ENCODE measurements around the gene ZKSCAN3.

The ZKSCAN3 gene

DNA sequence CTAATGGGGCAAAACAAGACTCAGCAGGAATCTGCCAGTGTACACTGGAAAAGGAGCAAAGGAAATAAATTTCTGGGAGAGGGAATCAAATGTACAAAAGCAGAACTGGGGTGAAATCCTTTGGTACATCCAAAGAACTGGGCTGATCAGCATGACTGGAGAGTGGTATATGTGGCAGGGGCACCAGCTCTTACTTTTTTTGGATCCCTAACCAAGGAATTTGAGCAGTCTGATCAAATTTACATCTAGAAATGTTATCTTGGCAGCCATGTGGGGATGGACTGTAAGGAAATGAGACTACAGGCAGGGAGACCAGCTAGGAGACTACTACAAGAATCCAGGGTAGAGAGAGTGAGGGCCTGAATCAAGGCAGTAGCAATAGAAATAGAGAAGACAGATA lies 12.6 kb upstream of the ZKSCAN3 start:
- Histone ChIP-seq H3K4me3 (replicated peaks; ENCODE audit: insufficient read depth, low read length) (no peak overlapping the region), H3K27me3 (ENCODE audit: insufficient read depth, poor library complexity, severe bottlenecking) (no peaks in the 10 kb centered on the region), H3K27ac (replicated peaks) (peak overlapping the region; percentile 98)
- DNase-seq (ENCODE audit: low read depth in 1 of 2, low spot score in 1 of 2), result peak in 1 of 2 experiments; percentile 18
- TF ChIP-seq, protein P1, sequence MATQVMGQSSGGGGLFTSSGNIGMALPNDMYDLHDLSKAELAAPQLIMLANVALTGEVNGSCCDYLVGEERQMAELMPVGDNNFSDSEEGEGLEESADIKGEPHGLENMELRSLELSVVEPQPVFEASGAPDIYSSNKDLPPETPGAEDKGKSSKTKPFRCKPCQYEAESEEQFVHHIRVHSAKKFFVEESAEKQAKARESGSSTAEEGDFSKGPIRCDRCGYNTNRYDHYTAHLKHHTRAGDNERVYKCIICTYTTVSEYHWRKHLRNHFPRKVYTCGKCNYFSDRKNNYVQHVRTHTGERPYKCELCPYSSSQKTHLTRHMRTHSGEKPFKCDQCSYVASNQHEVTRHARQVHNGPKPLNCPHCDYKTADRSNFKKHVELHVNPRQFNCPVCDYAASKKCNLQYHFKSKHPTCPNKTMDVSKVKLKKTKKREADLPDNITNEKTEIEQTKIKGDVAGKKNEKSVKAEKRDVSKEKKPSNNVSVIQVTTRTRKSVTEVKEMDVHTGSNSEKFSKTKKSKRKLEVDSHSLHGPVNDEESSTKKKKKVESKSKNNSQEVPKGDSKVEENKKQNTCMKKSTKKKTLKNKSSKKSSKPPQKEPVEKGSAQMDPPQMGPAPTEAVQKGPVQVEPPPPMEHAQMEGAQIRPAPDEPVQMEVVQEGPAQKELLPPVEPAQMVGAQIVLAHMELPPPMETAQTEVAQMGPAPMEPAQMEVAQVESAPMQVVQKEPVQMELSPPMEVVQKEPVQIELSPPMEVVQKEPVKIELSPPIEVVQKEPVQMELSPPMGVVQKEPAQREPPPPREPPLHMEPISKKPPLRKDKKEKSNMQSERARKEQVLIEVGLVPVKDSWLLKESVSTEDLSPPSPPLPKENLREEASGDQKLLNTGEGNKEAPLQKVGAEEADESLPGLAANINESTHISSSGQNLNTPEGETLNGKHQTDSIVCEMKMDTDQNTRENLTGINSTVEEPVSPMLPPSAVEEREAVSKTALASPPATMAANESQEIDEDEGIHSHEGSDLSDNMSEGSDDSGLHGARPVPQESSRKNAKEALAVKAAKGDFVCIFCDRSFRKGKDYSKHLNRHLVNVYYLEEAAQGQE (IDR thresholded peaks at IDR 0.05; ENCODE audit: insufficient replicate concordance, low read depth), result no peak
- TF ChIP-seq SPI1 (IDR thresholded peaks at IDR 0.05; ENCODE audit: borderline replicate concordance, low read depth) (peak; percentile 77), POLR2AphosphoS5 (IDR thresholded peaks at IDR 0.05; ENCODE audit: low read depth) (no peak), GABPA (IDR thresholded peaks at IDR 0.05; ENCODE audit: low read depth) (no peak)
- TF ChIP-seq, protein P2, sequence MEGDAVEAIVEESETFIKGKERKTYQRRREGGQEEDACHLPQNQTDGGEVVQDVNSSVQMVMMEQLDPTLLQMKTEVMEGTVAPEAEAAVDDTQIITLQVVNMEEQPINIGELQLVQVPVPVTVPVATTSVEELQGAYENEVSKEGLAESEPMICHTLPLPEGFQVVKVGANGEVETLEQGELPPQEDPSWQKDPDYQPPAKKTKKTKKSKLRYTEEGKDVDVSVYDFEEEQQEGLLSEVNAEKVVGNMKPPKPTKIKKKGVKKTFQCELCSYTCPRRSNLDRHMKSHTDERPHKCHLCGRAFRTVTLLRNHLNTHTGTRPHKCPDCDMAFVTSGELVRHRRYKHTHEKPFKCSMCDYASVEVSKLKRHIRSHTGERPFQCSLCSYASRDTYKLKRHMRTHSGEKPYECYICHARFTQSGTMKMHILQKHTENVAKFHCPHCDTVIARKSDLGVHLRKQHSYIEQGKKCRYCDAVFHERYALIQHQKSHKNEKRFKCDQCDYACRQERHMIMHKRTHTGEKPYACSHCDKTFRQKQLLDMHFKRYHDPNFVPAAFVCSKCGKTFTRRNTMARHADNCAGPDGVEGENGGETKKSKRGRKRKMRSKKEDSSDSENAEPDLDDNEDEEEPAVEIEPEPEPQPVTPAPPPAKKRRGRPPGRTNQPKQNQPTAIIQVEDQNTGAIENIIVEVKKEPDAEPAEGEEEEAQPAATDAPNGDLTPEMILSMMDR (IDR thresholded peaks at IDR 0.05; ENCODE audit: insufficient read depth, low read length), result no peak

DNA sequence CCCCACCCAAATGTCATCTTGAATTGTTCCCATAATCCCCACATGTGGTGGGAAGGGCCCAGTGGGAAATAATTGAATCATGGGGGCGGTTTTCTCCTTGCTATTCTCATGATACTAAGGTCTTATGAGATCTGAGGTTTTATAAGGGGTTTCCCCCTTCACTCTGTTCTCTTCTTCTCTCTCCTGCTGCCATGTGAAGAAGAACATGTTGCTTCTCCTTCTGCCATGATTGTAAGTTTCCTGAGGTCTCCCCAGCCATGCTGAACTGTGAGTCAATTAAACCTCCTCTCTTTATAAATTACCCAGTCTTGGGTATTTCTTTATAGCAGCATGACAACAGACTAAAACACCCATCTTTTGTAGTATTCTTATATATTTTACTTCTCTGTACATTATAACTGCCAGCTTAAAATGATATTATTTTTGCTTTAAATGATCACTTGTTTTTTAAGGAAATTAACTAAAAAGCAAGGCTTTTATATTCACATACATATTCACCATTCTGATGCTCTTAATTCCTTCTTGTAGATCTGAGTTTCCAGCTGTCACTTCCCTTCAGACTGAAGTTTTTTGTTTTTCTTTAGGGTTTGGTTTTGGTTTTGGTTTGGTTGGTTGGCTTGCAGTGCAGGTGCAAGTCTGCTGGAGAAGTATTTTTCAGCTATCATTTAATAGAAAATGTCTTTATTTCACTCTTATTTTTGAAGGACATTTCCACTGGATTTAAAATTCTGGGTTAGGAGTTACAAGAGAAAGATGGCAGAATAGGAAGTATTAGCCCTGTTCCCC lies 9.2 kb upstream of the ZKSCAN3 start:
- H3K4me3 ChIP-seq (replicated peaks; ENCODE audit: insufficient read depth, low read length), result no peak overlapping the region
- H3K27ac ChIP-seq (replicated peaks), result no peak overlapping the region
- H3K27me3 ChIP-seq (ENCODE audit: insufficient read depth, poor library complexity, severe bottlenecking), result no peaks in the 10 kb centered on the region
- TF ChIP-seq, protein P2 (IDR thresholded peaks at IDR 0.05; ENCODE audit: insufficient read depth, low read length), result no peak
- TF ChIP-seq, protein P1 (IDR thresholded peaks at IDR 0.05; ENCODE audit: insufficient replicate concordance, low read depth), result no peak
- TF ChIP-seq GABPA (IDR thresholded peaks at IDR 0.05; ENCODE audit: low read depth) (no peak), POLR2AphosphoS5 (IDR thresholded peaks at IDR 0.05; ENCODE audit: low read depth) (no peak), SPI1 (IDR thresholded peaks at IDR 0.05; ENCODE audit: borderline replicate concordance, low read depth) (no peak)
- no peak for DNase-seq (ENCODE audit: low read depth in 1 of 2, low spot score in 1 of 2)

DNA sequence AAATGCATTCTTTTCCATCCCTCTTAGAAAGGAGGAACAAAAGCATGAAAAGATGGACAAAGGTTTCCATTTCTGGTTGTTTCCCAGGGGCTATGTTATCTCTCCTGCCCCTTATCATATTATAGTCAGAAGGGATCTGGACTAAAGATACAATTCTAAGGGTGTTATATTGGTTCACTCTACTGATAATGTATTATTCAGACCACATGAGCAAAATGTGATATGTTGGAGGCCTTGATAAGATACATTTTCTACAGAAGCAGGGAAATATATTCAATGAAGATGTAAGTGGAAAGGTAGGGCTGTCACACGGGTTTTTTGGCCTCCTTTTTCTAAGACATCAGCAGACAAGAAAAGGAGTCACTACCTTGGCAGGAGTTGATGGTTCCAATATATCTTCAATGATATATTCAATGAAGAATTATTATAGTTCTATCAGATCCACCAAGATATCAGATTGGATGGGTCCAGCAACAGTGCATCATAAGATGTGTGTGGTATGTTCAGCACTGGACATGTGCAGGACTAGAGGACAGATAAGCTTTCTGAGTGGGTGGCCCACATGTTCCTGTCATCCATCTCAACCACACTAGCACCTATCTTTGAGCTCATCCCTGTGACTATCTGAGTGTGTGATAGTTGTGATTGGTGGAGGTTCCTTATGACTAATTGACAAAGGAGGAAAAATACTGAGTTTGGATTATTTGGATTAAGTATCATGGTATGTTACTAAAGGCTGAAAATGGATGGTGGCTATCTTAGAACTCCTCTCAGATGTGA lies 5.7 kb upstream of the ZKSCAN3 start:
- TF ChIP-seq, protein P1 (IDR thresholded peaks at IDR 0.05; ENCODE audit: insufficient replicate concordance, low read depth), result no peak
- TF ChIP-seq POLR2AphosphoS5 (IDR thresholded peaks at IDR 0.05; ENCODE audit: low read depth) (no peak), GABPA (IDR thresholded peaks at IDR 0.05; ENCODE audit: low read depth) (no peak), SPI1 (IDR thresholded peaks at IDR 0.05; ENCODE audit: borderline replicate concordance, low read depth) (no peak)
- TF ChIP-seq, protein P2 (IDR thresholded peaks at IDR 0.05; ENCODE audit: insufficient read depth, low read length), result no peak
- H3K4me3 ChIP-seq (replicated peaks; ENCODE audit: insufficient read depth, low read length), result no peak overlapping the region
- DNase-seq (ENCODE audit: low read depth in 1 of 2, low spot score in 1 of 2), result no peak
- no peak overlapping the region for H3K27ac ChIP-seq (replicated peaks)
- no peaks in the 10 kb centered on the region for H3K27me3 ChIP-seq (ENCODE audit: insufficient read depth, poor library complexity, severe bottlenecking)

All from HL-60 (cell line).